Tibial nerve (tissue), 4 donors: Measurements from ENCODE around the gene STIL. TPM values are rescaled to one million over a fixed set of nuclear protein-coding genes. Genes with fewer than 3 reads are reported as not detected.
A peak's percentile ranks its signal among the peaks of the same experiment; 100 is the strongest.
"Not testable (repeated sequence)": the region's sequence is repeated elsewhere in the genome, so short reads cannot be mapped to it uniquely, and the experiment has no call there.

Source experiments
- DNase-seq, 2 donors: peaks; one replicate each; pipeline ENCODE4 v3.0.0-alpha.2; 2019; ENCODE audit warnings: low spot score in 2 of 2
- H3K27ac ChIP-seq, 4 donors: fragments of 200-600 bp; sonication (generic) in 3 of 4; one replicate each; pipeline ENCODE4 v1.5.1; 2017 to 2019; ENCODE audit warnings: mild to moderate bottlenecking in 1 of 4
- H3K27me3 ChIP-seq, 2 donors: fragments of 200-600 bp; sonication (generic) in 1 of 2; one replicate each; pipeline versions ENCODE4 v1.5.1 to v1.6.0; 2017 to 2019
- H3K36me3 ChIP-seq, 3 donors: fragments of 200-600 bp; sonication (generic); one replicate each; pipeline ENCODE4 v1.5.1; 2018 to 2019
- H3K4me1 ChIP-seq, 4 donors: fragments of 200-600 bp; sonication (generic) in 3 of 4; one replicate each; pipeline ENCODE4 v1.5.1; 2017 to 2019
- H3K4me3 ChIP-seq, 4 donors: fragments of 200-600 bp; sonication (generic) in 3 of 4; one replicate each; pipeline ENCODE4 v1.5.1; 2017 to 2019; ENCODE audit warnings: mild to moderate bottlenecking in 1 of 4, moderate library complexity in 1 of 4
- H3K9me3 ChIP-seq, 4 donors: fragments of 200-600 bp; sonication (generic) in 3 of 4; one replicate each; pipeline ENCODE4 v1.5.1; 2017 to 2019
- EP300 ChIP-seq, 2 donors: sonication (generic); formaldehyde crosslinking; IDR thresholded peaks; one replicate each; pipeline ENCODE4 v1.6.1; 2017; ENCODE audit warnings: antibody characterized with exemption in 2 of 2, mild to moderate bottlenecking in 1 of 2
- POLR2A ChIP-seq, 2 donors: fragments of 450-650 bp; IDR thresholded peaks; one replicate each; pipeline ENCODE4 v1.6.1; 2017; ENCODE audit warnings: antibody characterized with exemption in 2 of 2, mild to moderate bottlenecking in 2 of 2, moderate library complexity in 2 of 2
- whole genome bisulfite sequencing, 2 donors: methylation state at CpG; one replicate each; pipeline ENCODE4 v1.1.5; 2018; 5-methylcytosine and 5-hydroxymethylcytosine counted together
- total RNA-seq, 4 donors: library from RNA; depleted of rRNA; stranded (reverse); fragments of >200 nt; gene quantifications; one replicate each; pipeline ENCODE4 v1.1.0, GENCODE V29; 2016
- TF ChIP-seq, protein P1 (sequence below), 5 experiments: fragments of 200-600 bp in 3 of 5; fragments of 450-650 bp in 2 of 5; sonication (generic) in 3 of 5; IDR thresholded peaks; one replicate each; pipeline ENCODE4 v1.5.1; 2016 to 2019; ENCODE audit warnings: antibody characterized with exemption in 5 of 5, mild to moderate bottlenecking in 3 of 5, moderate library complexity in 2 of 5

STIL gene
- total RNA-seq, 4 donors from 2014 or later, result 0.44 to 2.7 (median 1.2) TPM

DNA sequence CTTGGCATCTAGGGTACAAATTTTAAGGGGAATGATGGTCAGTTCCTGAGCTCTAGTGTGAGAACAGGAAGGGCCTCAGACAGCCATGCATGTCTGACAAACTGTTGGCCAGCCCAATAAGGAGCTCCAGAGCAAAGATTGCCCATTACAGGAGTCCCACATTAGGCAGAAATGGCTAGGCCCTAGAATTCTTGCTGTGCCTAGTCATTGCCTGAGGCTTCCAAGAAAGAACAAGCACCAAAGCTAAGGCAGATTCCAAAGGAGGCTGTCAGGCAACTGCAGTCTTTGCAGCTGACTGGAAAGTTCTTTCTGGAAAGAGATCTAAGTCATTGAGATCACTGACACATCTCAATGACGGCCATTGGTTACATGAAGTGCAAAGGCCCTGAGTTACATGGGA is 3.9 kb upstream of the STIL start:
- Histone ChIP-seq H3K27ac (no peak overlapping the region), H3K4me1 (peaks cover 0 to 10% (median 8%) of the 10 kb centered on the region in 4 donors), H3K27me3 (no peaks in the 10 kb centered on the region), H3K4me3 (no peak overlapping the region), H3K9me3 (no peaks in the 10 kb centered on the region), H3K36me3 (no peaks in the 10 kb centered on the region)
- no peak for DNase-seq
- TF ChIP-seq POLR2A (IDR thresholded peaks at IDR 0.05), result no peak
- TF ChIP-seq, protein P1, sequence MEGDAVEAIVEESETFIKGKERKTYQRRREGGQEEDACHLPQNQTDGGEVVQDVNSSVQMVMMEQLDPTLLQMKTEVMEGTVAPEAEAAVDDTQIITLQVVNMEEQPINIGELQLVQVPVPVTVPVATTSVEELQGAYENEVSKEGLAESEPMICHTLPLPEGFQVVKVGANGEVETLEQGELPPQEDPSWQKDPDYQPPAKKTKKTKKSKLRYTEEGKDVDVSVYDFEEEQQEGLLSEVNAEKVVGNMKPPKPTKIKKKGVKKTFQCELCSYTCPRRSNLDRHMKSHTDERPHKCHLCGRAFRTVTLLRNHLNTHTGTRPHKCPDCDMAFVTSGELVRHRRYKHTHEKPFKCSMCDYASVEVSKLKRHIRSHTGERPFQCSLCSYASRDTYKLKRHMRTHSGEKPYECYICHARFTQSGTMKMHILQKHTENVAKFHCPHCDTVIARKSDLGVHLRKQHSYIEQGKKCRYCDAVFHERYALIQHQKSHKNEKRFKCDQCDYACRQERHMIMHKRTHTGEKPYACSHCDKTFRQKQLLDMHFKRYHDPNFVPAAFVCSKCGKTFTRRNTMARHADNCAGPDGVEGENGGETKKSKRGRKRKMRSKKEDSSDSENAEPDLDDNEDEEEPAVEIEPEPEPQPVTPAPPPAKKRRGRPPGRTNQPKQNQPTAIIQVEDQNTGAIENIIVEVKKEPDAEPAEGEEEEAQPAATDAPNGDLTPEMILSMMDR (IDR thresholded peaks at IDR 0.05), result no peak
- no peak for TF ChIP-seq EP300 (IDR thresholded peaks at IDR 0.05)
- 67 to 75% methylated on average over 1 of the region's 1 CpG for whole genome bisulfite sequencing, 2 donors

DNA sequence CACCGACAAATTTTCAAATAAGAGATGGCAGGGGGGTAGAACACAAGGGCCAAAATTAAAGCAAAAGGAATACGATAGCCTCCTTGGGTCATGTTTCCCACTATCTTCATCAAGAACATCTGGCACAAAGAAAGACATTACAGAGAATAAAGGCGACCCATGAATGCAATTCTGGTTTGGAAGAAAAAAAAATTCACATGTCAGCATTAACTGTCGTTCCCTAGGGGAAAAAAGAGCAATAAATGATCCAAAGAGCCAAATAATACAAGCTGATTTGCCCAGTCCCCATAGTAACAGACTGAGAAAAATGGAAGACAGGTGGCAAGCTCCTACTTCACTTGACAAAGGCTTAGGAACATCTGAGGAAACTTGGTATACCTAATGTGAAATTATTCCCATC is 4.5 kb downstream of the STIL start:
- Histone ChIP-seq H3K4me3 (no peak overlapping the region), H3K27ac (no peak overlapping the region), H3K27me3 (no peaks in the 10 kb centered on the region), H3K9me3 (no peaks in the 10 kb centered on the region), H3K4me1 (peaks cover 0 to 11% (median 8%) of the 10 kb centered on the region in 4 donors), H3K36me3 (no peaks in the 10 kb centered on the region)
- no peak for DNase-seq
- 82 to 90% methylated on average over 4 of the region's 4 CpGs for WGBS, 2 donors
- no peak for TF ChIP-seq EP300 (IDR thresholded peaks at IDR 0.05)
- TF ChIP-seq, protein P1 (IDR thresholded peaks at IDR 0.05), result no peak
- no peak for TF ChIP-seq POLR2A (IDR thresholded peaks at IDR 0.05)

DNA sequence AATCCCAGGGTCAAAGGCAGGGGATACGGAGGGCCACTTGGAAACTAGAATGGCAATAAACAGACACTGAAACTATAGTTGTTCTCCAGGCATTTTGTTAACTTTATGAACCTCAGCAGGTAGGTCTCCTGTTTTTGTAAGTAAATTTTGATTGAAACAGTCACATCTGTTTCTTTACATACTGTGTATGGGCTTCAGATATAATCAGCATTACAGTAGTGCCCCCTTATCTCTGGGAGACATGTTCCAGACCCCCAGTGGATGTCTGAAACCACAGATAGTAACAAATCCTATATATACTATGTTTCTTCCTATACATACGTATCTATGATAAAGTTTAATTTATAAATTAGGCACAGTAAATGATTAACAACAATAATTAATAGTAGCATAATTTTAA is 11.5 kb downstream of the STIL start:
- TF ChIP-seq, protein P1 (IDR thresholded peaks at IDR 0.05), result no peak
- no peak for TF ChIP-seq POLR2A (IDR thresholded peaks at IDR 0.05)
- TF ChIP-seq EP300 (IDR thresholded peaks at IDR 0.05), result no peak
- H3K4me3 ChIP-seq, result no peak overlapping the region
- 84 to 93% methylated on average over 2 of the region's 2 CpGs for WGBS, 2 donors
- H3K9me3 ChIP-seq, result no peaks in the 10 kb centered on the region
- no peak overlapping the region for H3K27ac ChIP-seq
- peaks cover 0 to 9% (median 0%) of the 10 kb centered on the region in 4 donors for H3K4me1 ChIP-seq
- H3K27me3 ChIP-seq, result no peaks in the 10 kb centered on the region
- no peak for DNase-seq
- no peaks in the 10 kb centered on the region for H3K36me3 ChIP-seq

DNA sequence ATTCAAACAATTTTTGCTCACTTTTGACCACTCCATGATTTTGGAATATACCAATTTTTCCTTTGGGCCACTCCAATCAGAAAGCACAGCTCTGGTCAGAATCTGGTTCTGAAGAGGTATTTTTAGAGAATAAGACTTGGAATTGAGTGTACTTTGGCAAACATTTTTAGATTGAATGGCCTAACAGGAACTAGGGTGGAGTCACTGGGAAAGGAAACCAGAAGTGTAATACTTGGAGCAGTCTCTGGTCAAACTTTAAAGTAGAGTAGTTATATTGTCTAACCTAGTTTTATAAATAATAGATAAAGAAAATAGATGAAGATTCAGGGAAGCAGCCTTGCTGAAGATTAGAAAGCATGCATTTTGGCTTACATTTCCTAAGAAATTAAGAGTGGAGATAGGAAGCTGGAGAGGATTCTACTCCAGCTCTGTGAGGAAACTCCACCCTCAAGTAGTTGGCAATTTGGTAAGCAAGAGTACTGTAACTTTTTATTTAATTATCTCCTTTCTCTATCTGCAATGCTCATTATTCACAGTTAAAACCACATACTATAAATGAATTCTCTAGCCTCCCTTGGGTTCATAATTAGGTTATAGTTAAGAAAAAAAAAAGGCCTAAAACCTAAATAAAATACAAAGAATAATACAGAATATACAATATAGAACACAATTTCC is 15.8 kb downstream of the STIL start:
- Histone ChIP-seq H3K27ac (peak overlapping the region in 1 of 4 donors; percentile 36), H3K4me1 (peaks cover 0 to 9% (median 0%) of the 10 kb centered on the region in 4 donors)
- DNase-seq, result no peak

DNA sequence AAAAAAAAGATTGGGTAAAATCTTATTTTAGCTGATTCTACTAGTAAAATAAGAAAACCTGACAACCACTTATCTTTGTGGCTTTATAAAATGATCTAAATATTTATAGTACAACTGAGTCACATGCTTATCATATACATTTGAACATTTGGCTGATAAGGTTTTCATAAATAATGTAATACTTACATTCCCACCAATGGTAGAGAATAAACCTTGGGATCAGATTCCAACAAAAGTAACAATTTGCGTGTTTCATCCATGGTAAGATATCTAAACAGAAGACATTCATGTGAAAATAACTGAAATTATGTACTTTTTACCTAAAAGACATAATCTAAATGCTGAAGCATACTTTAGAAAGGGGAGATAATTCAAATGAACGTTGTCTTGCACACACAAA is 18.4 kb downstream of the STIL start:
- H3K27me3 ChIP-seq, result no peaks in the 10 kb centered on the region
- no peak for DNase-seq
- H3K9me3 ChIP-seq, result no peaks in the 10 kb centered on the region
- WGBS, 2 donors, result 93 to 94% methylated on average over 2 of the region's 2 CpGs
- no peak for TF ChIP-seq POLR2A (IDR thresholded peaks at IDR 0.05)
- TF ChIP-seq EP300 (IDR thresholded peaks at IDR 0.05), result no peak
- TF ChIP-seq, protein P1 (IDR thresholded peaks at IDR 0.05), result no peak
- peaks cover 0 to 9% (median 0%) of the 10 kb centered on the region in 4 donors for H3K4me1 ChIP-seq
- H3K4me3 ChIP-seq, result no peak overlapping the region
- H3K27ac ChIP-seq, result no peak overlapping the region
- H3K36me3 ChIP-seq, result no peaks in the 10 kb centered on the region

More for the DNA sequence above, 15.8 kb downstream of the STIL start:
- no peaks in the 10 kb centered on the region for H3K36me3 ChIP-seq
- TF ChIP-seq POLR2A (IDR thresholded peaks at IDR 0.05), result no peak
- TF ChIP-seq EP300 (IDR thresholded peaks at IDR 0.05), result no peak
- TF ChIP-seq, protein P1 (IDR thresholded peaks at IDR 0.05), result no peak
- H3K9me3 ChIP-seq, result no peaks in the 10 kb centered on the region
- no peak overlapping the region for H3K4me3 ChIP-seq
- H3K27me3 ChIP-seq, result no peaks in the 10 kb centered on the region

DNA sequence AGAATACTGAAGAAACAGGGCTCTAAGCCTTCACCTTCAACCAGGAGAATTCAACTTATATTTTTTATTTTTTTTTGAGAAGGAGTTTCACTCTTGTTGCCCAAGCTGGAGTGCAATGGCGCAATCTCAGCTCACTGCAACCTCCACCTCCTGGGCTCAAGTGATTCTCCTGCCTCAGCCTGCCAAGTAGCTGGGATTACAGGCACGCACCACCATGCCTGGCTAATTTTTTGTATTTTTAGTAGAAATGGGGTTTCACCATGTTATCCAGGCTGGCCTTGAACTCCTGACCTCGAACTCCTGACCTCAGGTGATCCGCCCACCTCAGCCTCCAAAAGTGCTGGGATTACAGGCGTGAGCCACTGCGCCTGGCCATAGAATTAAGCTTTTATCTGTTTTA is 19.1 kb downstream of the STIL start:
- H3K27me3 ChIP-seq, H3K36me3 ChIP-seq, H3K27ac ChIP-seq, H3K4me3 ChIP-seq, H3K9me3 ChIP-seq, H3K4me1 ChIP-seq, DNase-seq: not testable (repeated sequence)
- WGBS, 2 donors, result 98 to 99% methylated on average over 6 of the region's 6 CpGs

DNA sequence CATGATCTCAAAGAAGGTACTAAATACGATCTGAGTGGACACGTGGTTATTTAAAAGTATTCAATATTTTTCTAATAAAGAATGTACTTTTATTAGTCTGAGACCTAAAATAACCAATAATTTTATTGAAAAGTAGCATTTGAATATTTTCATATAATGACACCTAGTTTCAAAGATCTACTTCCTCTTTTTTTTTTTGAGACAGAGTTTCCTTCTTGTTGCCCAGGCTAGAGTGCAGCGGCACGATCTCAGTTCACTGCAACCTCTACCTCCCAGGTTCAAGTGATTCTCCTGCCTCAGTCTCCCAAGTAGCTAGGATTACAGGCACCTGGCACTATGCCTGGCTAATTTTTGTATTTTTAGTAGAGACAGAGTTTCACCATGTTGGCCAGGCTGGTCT is 25.8 kb downstream of the STIL start:
- not testable (repeated sequence) for H3K27ac ChIP-seq, H3K27me3 ChIP-seq, DNase-seq, H3K36me3 ChIP-seq, H3K4me3 ChIP-seq, H3K4me1 ChIP-seq, H3K9me3 ChIP-seq
- 88 to 91% methylated on average over 4 of the region's 4 CpGs for WGBS, 2 donors
